Tibial artery (tissue), 4 donors: ENCODE data around the gene UPK1B.

Experiments
- DNase-seq, 2 donors: peaks; one replicate each; pipeline ENCODE4 v3.0.0-alpha.2; 2019
- H3K27ac ChIP-seq, 2 donors: fragments of 200-600 bp; sonication (generic) in 1 of 2; 1 replicate in 1 of 2; 2 replicates in 1 of 2; pipeline ENCODE4 v1.5.1; 2018 to 2019; ENCODE audit warnings: mild to moderate bottlenecking in 1 of 2
- H3K27me3 ChIP-seq, 2 donors: fragments of 200-600 bp; sonication (generic) in 1 of 2; one replicate each; pipeline versions ENCODE4 v1.5.1 to v1.6.0; 2016 to 2019
- H3K36me3 ChIP-seq, 3 donors: fragments of 200-600 bp; sonication (generic) in 2 of 3; one replicate each; pipeline ENCODE4 v1.5.1; 2016 to 2019; ENCODE audit warnings: mild to moderate bottlenecking in 2 of 3
- H3K4me1 ChIP-seq, 4 donors: fragments of 200-600 bp; sonication (generic) in 2 of 4; 1 replicate in 3 of 4; 2 replicates in 1 of 4; pipeline ENCODE4 v1.5.1; 2016 to 2019
- H3K4me3 ChIP-seq, 2 donors: fragments of 200-600 bp; sonication (generic) in 1 of 2; 1 replicate in 1 of 2; 2 replicates in 1 of 2; pipeline ENCODE4 v1.5.1; 2018 to 2019; ENCODE audit warnings: mild to moderate bottlenecking in 2 of 2
- H3K9me3 ChIP-seq, 3 donors: fragments of 200-600 bp; sonication (generic) in 1 of 3; one replicate each; pipeline ENCODE4 v1.5.1; 2016 to 2019
- intact Hi-C: fragments of 100-400 bp; cut with DNase I; formaldehyde crosslinking; loops from one replicate; pipeline ENCODE4 v1.15.0; 2023; ENCODE audit warnings: low total_unique reads
- TF ChIP-seq, protein P1 (sequence below), 2 experiments: fragments of 200-600 bp in 1 of 2; fragments of 450-650 bp in 1 of 2; IDR thresholded peaks; one replicate each; pipeline ENCODE4 v1.5.1; 2017 to 2019; ENCODE audit warnings: antibody characterized with exemption in 2 of 2, mild to moderate bottlenecking in 1 of 2, moderate library complexity in 1 of 2

UPK1B gene

DNA sequence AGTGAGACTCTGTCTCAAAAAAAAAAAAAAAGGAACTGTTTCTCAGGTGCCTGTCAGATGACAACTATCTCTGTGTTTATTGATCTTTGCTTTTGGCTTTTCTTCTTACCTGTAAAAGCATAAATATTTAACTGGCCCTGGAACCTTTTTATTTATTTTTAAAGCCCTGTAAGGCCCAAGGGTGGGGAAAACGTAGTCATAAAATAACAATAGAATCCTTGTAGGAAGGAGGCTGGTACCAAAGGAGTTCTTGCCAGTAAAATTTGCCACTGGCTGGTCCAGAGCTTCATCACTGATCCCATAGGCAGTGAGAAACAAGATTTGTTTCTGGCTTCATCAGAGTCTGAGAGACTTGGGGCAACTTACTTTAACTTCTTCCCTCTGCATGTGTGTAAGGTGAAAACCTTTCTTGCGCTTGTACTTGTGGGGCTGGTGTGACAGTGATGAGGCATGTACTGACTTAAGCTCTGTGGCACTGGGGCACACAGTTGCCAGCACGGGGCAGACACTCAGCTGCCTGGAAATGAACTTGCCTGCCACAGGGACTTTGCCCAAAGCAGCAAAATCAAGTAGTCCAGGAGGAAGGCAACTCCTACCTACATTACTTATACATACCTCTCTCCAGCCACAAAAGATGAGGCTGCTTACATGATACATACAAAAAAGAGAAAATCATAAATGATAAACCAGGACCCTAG, 47.7 kb downstream of the UPK1B start:
- Histone ChIP-seq H3K36me3 (peaks cover 61 to 85% (median 72%) of the 10 kb centered on the region in 3 donors), H3K9me3 (no peaks in the 10 kb centered on the region), H3K27ac (no peak overlapping the region), H3K27me3 (no peaks in the 10 kb centered on the region), H3K4me1 (no peaks in the 10 kb centered on the region), H3K4me3 (no peak overlapping the region)
- no peak for DNase-seq
- TF ChIP-seq, protein P1, sequence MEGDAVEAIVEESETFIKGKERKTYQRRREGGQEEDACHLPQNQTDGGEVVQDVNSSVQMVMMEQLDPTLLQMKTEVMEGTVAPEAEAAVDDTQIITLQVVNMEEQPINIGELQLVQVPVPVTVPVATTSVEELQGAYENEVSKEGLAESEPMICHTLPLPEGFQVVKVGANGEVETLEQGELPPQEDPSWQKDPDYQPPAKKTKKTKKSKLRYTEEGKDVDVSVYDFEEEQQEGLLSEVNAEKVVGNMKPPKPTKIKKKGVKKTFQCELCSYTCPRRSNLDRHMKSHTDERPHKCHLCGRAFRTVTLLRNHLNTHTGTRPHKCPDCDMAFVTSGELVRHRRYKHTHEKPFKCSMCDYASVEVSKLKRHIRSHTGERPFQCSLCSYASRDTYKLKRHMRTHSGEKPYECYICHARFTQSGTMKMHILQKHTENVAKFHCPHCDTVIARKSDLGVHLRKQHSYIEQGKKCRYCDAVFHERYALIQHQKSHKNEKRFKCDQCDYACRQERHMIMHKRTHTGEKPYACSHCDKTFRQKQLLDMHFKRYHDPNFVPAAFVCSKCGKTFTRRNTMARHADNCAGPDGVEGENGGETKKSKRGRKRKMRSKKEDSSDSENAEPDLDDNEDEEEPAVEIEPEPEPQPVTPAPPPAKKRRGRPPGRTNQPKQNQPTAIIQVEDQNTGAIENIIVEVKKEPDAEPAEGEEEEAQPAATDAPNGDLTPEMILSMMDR (IDR thresholded peaks at IDR 0.05): no peak
- intact Hi-C loops: no loop called here

DNA sequence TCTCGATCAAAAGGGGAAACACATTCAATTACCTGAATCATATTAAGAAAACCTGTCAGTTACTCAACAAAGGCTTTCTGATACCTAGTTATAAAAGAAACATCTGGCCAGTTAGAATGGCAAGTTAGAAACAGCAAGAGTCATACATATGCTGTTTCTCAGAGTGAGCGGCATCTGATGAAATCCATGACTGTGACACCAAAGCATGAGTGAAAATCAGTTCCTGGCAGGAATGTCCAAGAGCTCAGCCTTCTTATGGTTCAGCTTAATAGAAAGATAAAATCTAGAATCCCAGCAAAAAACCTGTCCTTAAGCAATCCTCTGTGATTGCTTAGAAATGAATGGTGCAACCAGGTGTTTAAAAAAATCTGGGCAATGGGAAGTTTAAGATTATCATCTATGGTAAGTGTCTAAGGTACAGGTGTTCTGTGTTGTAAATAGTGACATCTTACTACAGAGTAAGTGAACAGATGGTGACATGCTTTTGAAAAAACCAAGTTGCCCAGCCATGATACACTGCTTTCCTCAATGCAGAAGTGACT, 48.5 kb downstream of the UPK1B start:
- Histone ChIP-seq H3K4me3 (no peak overlapping the region), H3K36me3 (peaks cover 67 to 91% (median 79%) of the 10 kb centered on the region in 3 donors), H3K27me3 (no peaks in the 10 kb centered on the region), H3K9me3 (no peaks in the 10 kb centered on the region), H3K4me1 (no peaks in the 10 kb centered on the region), H3K27ac (no peak overlapping the region)
- no peak for DNase-seq
- intact Hi-C loops: no loop called here
- TF ChIP-seq, protein P1 (IDR thresholded peaks at IDR 0.05): no peak

DNA sequence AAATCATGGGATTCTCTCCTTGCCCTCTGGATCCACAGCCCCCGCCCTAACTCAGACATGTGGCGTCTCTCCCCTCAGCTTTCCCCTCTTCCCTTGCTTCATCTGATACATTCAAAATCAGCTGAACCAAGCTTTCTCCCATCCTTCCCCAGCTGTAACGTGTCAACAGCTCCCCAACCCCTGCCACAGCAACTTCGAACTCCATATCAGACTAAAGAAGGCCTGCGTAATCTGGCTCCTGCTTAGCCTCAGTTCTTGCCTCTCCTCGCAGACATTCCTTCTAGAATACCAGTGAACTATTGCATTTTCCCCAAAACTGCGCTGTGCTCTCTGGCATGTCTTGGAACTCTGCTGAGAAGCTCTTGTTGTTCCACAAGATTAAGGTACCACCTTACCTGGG, 49.0 kb downstream of the UPK1B start:
- DNase-seq: no peak

DNA sequence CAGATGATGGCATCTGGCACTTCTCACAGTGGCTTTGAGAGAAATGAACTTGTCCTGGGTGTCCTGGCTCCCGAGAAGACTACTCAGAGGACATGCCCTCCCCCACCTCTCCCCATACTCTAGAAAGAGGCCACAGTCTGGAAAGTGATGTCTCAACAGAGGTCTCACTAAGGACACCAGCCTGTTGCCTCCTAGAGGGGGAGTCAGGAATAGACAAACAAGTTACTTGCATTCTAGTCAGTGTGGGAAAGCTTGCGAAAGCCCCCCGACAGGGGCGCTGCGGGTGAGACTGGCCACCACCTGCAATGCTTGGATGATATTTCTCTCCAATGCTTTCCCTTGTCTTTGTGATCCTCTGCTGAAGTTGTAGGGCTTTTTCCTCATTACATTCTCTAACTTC, 50.1 kb downstream of the UPK1B start:
- Histone ChIP-seq H3K27ac (no peak overlapping the region), H3K4me3 (no peak overlapping the region), H3K9me3 (no peaks in the 10 kb centered on the region), H3K36me3 (peaks cover 77 to 91% (median 78%) of the 10 kb centered on the region in 3 donors), H3K4me1 (no peaks in the 10 kb centered on the region), H3K27me3 (no peaks in the 10 kb centered on the region)
- no peak for DNase-seq
- intact Hi-C loops: no loop called here
- TF ChIP-seq, protein P1 (IDR thresholded peaks at IDR 0.05): no peak

More for the DNA sequence above, 49.0 kb downstream of the UPK1B start:
- no peak overlapping the region for H3K4me3 ChIP-seq
- H3K4me1 ChIP-seq: no peaks in the 10 kb centered on the region
- no peaks in the 10 kb centered on the region for H3K9me3 ChIP-seq
- H3K36me3 ChIP-seq: peaks cover 72 to 91% (median 82%) of the 10 kb centered on the region in 3 donors
- TF ChIP-seq, protein P1 (IDR thresholded peaks at IDR 0.05): no peak
- intact Hi-C loops: no loop called here
- no peak overlapping the region for H3K27ac ChIP-seq
- no peaks in the 10 kb centered on the region for H3K27me3 ChIP-seq

DNA sequence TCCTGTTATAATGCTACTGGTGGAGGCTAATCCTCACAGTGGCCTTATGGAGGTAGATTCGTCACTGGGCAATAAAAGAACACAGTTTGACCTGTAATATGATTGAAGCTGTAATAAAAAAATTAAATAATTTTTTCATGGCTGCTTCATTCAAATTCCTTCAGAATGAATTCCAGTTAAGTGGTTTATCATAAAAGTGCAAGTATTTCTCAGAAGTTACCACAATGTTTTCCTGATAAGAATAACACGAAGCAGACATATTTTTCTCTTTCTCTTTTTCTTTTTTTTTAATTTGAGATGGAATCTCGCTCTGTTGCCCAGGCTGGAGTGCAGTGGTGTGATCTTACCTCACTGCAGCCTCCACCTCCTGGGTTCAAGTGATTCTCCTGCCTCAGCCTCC, 51.7 kb downstream of the UPK1B start:
- intact Hi-C loops: no loop called here
- Histone ChIP-seq H3K27me3 (no peaks in the 10 kb centered on the region), H3K4me1 (no peaks in the 10 kb centered on the region), H3K36me3 (peaks cover 78 to 94% (median 82%) of the 10 kb centered on the region in 3 donors), H3K9me3 (no peaks in the 10 kb centered on the region), H3K27ac (no peak overlapping the region), H3K4me3 (no peak overlapping the region)
- no peak for DNase-seq
- TF ChIP-seq, protein P1 (IDR thresholded peaks at IDR 0.05): no peak
